ENCODE measurements around the gene PDK2.
A peak's percentile ranks its signal among the peaks of the same experiment; 100 is the strongest.
"Not testable (repeated sequence)": the region's sequence is repeated elsewhere in the genome, so short reads cannot be mapped to it uniquely, and the experiment has no call there.

The PDK2 gene

DNA sequence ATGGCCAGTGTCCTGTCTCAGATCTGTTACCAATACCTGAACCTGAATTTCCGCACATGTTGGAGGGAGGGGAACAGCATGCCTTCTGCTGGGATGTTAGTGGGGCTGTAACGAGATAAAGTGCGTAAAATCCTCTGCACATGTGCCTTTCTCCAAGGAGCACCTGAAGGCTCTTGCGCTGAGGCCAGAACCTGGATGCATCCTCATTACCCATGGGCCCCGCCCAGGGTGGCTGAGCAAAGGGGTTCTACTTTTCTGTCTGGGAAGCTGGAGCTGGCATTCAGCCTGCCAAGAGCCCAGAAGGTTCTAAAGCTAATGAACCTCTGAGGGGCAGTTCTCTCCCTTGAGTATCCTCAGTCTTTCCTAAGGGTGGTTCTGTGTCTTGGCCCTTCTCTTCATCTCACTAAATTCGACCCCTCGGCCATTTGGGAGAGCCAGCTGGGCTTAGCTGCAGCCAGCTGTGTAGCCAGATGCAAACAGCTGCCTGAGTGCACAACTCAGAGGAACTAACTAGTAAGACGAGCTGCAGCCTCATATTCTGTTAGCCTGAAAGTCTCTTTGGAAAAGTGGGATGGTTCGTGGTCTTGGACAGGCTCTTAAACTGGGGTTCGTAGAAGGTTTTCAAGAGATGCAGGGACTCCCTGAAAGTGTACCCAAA, 36.7 kb upstream of the PDK2 start:
- DNase-seq (ENCODE audit: low spot score): no peak

DNA sequence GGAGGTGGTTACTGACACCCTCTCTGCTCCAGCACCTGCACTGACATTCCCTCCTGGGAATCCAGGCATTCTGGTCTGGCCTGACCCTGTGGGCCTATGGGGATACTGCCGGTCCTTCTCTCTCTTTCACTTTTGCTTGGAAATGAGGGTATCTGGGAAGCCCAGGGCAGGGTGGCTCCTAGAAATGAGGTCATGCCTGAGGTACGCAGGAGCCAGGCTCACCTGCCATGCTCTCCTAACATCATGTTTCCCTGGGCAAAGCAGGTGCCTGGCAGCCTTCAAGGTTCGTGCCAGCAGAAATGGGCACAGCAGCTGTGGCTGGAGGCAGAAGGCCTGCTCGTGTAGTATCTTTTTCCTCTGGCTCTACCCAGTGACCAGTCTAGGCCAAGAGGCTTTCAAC, 35.9 kb upstream of the PDK2 start:
- DNase-seq (ENCODE audit: low spot score): no peak

DNA sequence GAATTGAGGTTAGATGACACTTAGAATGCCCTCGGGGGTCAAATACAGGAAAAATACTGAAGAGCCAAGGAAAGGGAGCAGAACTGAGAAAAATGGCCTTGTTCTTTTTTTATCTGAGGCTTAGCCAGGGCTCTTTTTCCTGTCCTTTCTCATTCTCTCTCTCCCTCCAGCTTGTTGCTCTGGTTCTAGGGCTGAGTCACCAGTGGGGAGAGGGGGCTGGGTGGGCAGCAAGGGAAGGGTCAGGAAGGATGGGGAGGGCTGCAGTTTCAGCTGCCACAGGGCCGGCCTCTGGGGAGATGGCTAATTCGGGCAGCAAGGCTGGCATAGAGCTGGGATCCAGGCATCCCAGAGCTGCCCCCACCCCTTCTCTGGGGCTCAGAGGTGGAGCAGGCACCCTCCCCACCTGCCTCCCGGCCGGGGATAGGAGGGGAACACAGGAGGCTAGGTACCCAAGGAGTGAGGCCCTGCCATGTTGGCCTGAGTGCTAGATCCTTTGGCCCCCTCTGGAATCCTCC, 35.3 kb upstream of the PDK2 start:
- no peak for DNase-seq (ENCODE audit: low spot score)

DNA sequence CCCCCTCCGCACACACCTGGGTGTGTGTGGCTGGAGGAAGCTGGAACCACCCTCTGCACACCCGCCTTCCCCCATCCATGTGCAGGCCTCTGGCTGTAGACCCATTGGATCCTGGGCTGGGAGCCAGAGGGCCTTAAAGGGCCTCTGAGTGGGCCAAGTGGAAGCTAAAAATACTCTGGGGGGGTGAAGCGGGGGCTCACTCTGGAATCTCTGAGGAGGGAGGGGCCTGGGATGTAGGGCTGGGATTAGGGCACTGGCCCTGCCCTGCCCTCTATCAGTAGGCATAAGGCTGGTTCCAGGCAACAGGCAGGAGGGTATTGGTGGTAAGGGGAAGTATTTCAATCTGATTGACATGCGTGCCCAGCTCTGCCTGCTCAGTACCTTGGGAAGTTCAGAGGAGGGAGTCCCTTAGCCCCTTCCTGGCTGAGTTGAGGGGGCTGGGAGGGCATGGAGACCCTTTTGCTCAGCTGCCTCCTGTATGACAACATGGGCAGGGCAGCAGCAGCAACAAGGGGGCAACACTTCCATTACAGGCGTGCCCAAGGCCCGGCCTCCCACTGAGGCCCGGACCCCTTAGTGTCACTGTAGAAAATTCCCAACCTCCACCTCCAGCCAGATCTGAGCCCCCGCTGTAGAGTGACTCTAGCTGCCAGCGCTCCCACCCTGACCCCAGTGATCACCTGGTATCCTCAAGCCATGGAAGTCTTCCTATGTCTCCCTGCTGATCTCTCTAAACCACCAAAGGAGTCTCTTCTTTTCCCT, 34.0 kb upstream of the PDK2 start:
- DNase-seq (ENCODE audit: low spot score): no peak

DNA sequence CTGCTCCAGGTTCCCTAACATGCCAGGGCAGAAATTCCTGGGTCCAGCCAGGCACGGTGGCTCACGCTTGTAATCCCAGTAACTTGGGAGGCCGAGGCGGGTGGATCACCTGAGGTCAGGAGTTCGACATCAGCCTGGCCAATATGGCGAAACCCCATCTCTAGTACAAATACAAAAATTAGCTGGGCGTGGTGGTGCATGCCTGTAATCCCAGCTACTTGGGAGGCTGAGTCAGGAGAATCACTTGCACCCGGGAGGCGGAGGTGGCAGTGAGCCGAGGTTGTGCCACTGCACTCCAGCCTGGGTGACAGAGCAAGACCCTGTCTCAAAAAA, 33.5 kb upstream of the PDK2 start:
- DNase-seq (ENCODE audit: low spot score): not testable (repeated sequence)

DNA sequence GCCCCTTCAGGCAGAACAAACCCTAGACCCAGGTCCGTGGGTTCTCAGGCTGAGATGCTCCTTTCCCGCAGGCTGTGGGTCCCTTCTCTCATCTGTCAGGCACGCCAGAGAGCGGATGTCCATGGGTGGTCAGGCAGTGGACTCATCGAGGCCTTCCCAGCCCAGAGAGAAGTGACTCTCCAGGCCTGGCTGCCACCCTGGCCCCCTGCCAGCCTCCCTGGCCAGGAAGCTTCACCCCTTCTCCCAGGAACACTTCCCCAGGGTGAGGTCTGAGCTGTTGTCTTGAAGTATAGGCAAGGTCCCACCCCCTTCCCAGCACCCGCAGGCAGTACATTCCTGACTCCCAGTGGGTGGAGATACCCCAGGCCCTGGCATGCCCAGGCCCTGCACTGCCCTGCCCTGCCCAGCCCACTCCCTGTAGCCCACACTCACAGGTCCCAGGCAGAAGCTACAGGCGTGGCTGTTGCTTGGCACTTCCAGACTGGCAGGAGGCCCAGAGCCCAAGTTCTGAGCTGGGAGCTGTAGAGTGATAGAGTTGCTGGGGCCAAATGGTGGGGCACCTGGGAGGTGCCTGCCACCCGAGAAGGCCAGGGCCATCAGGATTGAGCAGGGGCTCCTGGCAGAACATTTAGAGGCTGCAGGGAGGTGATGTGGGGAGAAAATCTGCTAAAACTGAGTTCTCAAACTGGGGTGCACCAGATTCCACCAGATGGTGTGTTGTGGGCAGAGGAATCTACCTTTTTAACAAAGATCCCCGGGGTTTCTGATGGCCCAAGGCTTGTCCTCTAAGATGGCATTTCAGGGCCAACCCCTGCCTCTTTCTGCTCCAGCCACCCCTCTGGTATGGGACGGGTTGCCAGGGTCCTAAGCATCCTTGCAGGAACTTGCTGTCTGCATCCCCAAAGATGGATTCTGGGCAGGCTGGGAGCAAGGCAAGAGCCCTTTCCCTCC, 32.6 kb upstream of the PDK2 start:
- peak; percentile 94 for DNase-seq (ENCODE audit: low spot score)

DNA sequence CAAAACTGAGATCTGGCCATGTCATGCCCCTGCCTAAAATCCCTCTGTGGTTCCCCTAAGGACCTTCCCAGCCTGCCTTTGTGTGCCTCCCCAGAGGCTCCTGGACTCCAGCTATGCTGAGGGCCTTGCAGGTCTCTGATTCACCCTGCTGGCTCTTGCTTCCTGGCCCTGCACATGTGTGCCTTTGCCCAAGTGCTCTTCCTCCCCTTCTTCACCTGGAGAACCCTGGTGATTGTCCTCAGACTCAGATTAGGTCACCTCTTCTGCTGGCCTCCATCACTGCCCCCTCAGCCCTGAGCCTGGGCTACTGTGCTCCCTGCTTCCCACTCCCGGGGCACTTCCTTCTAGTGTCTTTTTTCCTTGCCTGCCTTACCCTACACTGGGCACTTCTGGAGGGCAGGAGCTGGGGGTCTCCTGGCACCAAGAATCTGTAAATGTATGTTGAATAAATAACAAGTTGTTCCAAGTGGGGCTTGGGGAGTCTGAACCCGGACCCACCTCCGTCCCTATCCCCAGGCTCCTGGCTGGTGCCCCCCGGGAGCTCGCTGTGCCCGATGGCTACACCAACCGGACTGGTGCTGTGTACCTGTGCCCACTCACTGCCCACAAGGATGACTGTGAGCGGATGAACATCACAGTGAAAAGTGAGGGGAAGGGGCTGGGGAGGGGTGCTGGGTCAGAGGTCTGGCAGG, 31.4 kb upstream of the PDK2 start:
- DNase-seq (ENCODE audit: low spot score): no peak

DNA sequence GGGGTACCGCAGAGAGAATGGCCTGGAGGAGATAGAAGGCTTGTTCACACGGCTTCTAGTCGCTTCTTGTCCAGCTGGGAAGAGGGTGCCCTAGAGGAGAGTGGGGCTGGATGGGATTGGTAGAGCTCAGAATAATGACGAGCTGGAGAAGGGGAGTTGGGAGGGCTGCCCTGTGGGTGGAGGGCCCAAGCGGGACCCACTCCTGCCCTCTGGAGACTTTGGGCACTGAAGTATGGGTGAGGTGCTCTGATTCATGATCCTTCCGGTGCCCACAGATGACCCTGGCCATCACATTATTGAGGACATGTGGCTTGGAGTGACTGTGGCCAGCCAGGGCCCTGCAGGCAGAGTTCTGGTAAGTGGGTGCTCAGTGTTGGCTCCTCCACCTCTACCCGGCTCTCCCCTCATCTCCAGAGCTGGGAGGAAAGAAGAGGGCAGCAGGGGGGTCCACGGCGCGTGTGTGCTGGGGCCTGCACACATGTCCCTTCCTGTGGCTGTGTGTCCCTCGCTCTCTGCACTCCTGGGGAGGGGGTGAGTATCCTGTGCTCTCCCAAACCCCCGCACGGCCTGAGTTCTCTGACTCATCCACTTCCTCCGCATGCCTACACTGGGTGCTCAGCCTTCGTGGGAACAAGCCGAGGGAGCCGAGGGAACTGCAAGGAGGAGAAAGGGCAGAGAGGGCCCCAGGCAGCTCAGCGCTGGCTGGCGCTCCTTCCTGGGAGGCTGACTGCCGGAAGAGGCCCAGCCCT, 30.7 kb upstream of the PDK2 start:
- DNase-seq (ENCODE audit: low spot score): peak; percentile 91

DNA sequence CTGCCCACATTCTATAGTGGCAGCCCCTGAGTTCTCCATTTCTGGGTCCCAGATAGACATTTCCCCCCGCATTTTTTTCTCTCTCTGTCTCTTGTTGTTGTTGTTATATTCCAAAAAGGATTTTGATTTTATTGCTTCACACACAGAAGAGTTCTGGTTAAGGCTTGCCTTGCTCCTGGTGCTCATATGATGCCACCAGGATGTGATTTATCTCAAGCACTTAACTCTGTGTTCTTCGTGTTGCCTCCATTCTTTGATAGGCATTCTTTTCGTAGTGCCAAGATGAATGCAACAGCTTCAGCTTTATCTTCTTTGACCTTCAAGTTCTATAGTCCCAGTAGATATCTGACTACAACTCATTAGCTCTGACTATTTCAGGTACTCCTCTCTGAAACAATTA, 30.1 kb upstream of the PDK2 start:
- no peak for DNase-seq (ENCODE audit: low spot score)

DNA sequence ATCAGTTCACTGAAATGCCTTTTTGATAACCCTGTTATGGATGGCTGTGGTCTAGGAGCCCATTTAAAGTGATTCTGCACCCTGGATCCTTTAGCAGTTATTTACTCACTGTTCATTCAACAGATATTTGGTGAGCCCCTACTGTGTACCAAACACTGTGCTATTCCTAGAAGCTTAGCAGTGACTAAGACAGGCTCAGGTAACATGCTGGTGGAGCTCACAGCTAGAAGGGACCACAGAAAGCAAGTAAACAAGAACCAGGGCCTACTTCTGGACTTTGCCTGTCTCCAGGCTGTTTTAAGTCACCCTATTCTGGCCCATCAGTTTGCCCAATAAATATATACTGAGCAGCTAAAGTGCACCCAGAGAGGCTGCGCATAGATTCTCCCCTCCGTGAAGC, 28.2 kb upstream of the PDK2 start:
- no peak for DNase-seq (ENCODE audit: low spot score)

DNA sequence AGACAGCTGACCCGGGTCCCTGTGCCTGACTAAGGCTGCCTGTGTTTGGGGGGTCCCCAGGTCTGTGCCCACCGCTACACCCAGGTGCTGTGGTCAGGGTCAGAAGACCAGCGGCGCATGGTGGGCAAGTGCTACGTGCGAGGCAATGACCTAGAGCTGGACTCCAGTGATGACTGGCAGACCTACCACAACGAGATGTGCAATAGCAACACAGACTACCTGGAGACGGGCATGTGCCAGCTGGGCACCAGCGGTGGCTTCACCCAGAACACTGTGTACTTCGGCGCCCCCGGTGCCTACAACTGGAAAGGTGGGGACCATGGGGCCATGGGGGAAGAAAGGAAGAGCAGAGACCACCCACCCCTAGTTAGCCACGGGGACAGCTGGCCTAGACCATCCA, 27.2 kb upstream of the PDK2 start:
- no peak for DNase-seq (ENCODE audit: low spot score)

DNA sequence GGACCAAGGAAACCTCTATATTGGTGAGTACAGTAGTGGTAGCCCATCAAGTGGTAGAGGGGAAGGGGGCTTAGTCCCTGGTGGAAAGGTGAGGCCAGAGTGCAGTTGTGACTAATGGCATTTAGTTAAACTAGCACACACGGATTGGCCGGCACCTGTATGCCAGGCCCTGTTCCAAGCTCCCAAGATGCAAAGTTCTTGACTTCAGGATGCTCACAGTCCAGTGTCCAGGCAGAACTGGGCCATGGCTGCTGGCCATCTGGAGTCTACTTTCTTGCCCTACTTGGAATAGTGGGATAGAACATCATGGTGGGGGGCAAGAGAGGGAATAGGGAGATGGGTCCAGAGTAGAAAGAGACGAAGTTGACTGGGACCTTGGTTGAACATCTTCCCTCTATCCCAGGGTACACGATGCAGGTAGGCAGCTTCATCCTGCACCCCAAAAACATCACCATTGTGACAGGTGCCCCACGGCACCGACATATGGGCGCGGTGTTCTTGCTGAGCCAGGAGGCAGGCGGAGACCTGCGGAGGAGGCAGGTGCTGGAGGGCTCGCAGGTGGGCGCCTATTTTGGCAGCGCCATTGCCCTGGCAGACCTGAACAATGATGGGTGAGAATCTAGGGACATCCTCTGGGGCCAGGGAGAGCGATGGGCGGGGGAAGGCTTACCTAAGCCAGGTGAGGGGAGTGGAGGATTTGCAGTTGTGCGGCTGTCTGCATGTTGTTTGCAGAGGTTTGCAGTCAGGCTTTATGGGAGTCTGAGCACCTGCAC, 24.1 kb upstream of the PDK2 start:
- no peak for DNase-seq (ENCODE audit: low spot score)

DNA sequence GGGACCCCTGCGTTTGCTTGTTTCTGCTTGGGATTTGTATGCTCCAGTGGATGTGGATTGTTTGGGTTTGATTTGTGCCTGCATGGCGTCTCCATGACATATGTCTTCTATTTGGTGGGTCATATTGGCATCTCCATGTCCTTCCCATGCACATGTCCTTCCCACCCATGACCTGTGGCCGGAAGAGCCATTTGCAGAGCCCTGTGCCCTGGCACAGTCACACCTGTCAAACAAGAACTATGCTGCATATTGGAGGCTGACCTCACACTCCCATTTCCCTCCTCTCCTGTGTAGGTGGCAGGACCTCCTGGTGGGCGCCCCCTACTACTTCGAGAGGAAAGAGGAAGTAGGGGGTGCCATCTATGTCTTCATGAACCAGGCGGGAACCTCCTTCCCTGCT, 23.5 kb upstream of the PDK2 start:
- DNase-seq (ENCODE audit: low spot score): no peak

DNA sequence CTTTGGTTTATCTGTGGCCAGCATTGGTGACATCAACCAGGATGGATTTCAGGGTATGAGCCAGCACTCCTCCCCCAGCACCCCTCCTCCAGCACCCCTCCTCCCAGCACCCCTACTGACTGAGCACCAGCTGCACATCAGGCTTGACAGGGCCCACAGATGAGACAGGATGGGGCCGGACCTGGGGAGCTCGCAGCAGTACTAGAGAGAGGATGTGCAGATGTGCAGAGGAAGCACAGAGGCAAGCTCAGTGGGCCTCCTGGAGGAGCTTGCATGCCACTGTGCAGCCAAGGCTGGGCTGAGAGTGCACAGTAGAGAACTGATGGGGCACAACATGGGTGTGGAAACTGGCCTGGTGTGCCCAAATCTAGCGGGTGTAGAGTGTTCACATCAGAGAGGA, 23.0 kb upstream of the PDK2 start:
- DNase-seq (ENCODE audit: low spot score): no peak

DNA sequence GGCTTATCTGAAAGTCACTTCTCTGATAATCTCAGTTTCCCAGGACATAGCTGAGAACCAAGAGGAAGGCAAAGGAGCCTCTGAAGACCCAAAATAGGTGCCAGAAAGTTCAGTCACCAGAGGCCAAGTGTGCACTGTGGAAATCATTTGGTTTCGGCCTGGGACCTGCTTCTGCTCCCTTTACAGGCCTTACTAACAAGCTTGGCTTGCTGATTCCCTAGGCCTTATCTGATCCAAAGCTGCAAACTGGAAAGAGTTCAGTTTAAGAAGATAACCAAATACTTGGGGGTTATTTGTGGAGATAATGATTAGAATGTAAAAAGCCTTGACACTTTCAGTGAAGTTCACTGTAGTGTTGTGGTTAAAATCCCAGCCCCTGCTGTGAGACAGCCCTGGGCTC, 22.2 kb upstream of the PDK2 start:
- DNase-seq (ENCODE audit: low spot score): no peak

DNA sequence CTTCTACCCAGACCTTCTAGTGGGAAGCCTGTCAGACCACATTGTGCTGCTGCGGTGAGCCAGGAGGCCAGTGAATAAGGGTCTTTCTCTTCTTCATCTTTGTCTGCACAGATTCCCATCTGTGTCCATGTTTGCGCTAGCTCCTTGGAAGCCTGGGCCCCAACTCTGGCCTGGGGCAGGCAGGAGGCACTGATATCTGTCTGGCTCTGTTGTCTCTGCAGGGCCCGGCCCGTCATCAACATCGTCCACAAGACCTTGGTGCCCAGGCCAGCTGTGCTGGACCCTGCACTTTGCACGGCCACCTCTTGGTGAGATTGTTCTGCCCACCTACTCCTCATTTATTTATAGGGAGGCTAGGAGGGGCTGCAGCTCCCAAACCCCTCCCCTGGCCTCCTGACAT, 20.9 kb upstream of the PDK2 start:
- DNase-seq (ENCODE audit: low spot score): no peak

DNA sequence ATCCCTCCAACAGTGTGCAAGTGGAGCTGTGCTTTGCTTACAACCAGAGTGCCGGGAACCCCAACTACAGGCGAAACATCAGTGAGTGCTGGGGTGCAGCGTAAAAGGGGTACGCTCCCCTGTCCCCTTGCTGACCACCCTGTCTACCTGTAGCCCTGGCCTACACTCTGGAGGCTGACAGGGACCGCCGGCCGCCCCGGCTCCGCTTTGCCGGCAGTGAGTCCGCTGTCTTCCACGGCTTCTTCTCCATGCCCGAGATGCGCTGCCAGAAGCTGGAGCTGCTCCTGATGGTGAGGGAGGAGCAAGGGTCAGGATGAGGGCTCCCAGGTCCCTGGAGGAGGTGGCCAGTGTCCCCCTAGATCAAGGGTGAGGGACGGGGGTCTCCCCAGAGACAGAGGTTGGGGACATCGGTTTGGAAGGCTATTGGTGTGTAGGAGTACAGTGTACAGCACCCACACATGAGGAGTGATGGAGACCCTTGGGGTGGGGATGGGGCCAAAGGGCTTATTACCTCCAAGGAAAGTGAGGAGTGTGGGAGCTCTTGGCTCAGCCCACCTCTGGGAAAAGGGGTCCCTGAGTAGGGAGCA, 19.6 kb upstream of the PDK2 start:
- no peak for DNase-seq (ENCODE audit: low spot score)

DNA sequence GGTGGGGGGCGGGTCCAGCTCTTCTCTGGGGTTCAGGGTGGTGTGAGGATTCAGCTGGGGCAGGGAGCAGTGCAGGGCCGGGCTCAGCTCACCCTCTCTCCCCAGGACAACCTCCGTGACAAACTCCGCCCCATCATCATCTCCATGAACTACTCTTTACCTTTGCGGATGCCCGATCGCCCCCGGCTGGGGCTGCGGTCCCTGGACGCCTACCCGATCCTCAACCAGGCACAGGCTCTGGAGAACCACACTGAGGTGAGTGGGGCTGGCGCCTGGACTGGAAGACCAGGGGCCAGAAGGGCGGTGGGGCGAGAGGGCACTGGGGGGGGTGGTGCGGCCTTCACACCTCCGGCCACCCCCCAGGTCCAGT, 18.9 kb upstream of the PDK2 start:
- DNase-seq (ENCODE audit: low spot score): no peak

DNA sequence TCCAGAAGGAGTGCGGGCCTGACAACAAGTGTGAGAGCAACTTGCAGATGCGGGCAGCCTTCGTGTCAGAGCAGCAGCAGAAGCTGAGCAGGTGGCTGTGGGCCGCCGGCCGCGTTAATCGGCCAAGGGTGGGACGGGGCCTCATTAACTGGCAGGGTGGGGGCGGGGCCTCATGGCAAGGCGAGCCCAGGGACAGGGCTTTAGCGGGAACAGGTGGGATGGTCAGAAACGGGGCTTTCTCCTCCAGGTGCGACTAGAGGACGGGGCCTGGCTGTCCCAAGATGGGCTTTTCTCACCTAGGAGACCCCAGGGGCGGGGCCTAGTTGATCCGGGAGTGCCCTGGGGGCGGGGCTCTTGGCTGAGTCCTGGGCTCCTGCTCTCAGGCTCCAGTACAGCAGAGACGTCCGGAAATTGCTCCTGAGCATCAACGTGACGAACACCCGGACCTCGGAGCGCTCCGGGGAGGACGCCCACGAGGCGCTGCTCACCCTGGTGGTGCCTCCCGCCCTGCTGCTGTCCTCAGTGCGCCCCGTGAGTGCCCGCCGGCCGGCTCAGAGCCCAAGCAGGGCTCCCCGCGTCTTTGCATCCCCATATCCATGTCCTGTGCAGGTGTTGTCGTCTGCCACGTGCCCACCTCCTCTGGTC, 18.4 kb upstream of the PDK2 start:
- DNase-seq (ENCODE audit: low spot score): no peak

DNA sequence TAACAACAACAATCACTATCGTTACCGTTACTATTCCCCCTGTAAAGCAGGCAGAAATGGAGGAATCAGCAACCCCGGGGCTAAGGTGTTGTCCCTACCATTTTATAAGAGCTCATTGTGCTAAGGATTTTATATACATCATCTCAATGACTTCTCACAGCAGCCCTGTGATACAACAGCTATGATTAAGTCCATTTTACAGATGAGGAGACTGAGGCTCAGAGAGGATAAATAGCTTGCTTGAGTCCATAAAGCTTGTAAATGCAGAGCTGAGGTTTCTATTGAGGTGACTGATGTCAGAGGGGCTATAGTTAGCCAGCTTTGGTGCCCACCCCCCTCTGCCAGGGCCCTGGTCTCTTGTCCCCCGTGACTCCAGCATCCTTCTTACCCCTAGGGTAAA, 16.7 kb upstream of the PDK2 start:
- no peak for DNase-seq (ENCODE audit: low spot score)

Measured in SW480 (cell line).